ENCODE data around the gene IFT52.
A peak's percentile ranks its signal among the peaks of the same experiment; 100 is the strongest.

The IFT52 gene

DNA sequence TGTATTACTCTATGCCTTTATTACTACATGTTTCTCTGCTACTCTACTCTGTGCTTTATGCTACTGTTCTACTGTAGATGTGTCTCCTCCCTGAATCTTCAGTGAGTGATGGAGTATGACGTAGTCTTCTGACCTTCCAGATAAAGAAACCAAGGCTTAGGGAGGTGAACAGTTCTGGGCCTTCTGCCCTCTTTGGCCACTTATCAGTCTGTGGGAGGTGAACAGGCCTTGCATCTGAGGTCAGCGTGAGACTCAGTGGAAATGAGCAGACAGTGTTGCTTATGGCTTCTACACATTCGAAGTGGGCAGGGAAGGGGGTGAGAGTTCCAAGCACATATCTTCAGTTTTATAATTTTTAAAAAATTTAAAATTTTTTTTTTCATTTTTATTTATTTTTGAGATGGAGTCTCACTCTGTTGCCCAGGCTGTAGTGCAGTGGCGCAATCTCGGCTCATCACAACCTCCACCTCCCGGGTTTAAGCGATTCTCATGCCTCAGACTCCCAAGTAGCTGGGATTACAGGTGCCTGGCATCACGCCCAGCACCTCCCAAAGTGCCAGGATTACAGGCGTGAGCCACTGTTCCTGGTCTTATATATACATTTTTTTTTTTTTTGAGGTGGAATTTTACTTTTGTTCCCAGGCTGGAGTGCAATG is 100.3 kb downstream of the IFT52 start:
- DNase-seq (ENCODE audit: low read depth in 2 of 2) = no peak

DNA sequence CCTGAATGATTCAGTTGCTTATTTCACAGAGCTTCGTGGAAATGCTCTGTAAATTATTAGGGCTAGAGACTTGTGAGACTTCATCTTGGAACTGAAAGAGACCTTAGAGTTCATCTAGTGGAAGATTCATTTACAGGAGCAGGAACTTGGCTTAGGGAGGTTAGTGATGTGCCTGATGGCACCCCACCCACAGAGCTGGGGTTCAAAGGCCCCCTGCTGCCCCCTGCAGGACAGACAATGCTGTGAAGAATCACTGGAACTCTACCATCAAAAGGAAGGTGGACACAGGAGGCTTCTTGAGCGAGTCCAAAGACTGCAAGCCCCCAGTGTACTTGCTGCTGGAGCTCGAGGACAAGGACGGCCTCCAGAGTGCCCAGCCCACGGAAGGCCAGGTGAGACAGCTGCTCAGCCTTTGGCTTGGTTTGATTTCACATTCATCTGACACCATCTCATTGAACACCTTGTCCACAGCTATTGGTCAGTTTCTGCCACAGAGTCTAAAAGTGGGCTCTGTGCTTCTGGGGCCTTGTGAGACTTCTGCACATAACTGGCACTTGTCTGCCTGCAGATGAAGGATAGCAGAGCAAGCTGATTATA is 101.3 kb downstream of the IFT52 start:
- DNase-seq (ENCODE audit: low read depth in 2 of 2) = peak; percentile 49 to 62

DNA sequence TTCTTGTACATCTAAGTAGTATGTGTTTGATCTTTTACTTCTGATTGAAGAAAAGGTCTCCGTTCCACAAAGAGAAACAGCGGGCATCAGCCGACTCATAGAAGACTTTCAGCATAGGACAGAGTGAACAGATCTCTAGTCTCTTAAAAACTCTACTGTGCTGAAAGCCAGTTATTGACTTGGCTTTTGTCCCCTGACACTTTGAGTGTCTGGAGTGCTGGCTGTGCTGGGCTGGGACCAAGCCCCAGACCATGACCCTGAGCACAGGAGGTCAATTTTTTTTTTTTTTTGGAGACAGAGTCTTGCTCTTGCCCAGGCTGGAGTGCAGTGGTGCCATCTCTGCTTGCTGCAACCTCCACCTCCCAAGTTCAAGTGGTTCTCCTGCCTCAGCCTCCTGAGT is 104.0 kb downstream of the IFT52 start:
- DNase-seq (ENCODE audit: low read depth in 2 of 2) = no peak

DNA sequence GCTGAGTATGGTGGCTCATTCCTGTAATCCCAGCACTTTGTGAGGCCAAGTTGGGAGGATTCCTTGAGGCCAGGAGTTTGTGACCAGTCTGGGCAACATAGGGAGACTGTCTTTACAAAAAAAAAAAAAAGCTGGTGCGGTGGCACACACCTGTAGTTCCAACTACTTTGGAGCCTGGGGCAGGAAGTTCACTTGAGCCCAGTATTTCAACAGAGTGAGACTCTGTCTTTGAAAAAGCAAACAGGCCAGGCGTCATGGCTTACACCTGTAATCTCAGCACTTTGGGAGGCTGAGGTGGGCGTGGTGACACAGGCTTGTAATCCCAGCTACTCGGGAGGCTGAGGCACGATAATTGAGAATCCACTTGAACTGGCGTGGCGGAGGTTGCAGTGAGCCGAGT is 104.8 kb downstream of the IFT52 start:
- no peak for DNase-seq (ENCODE audit: low read depth in 2 of 2)
